SJSA1 (cell line): ENCODE results near the gene HEXD. TPM values are rescaled to one million over a fixed set of nuclear protein-coding genes. Genes with fewer than 3 reads are reported as not detected.
"Not testable (repeated sequence)": the region's sequence is repeated elsewhere in the genome, so short reads cannot be mapped to it uniquely, and the experiment has no call there.

Experiments used
- DNase-seq, 2 experiments: peaks; one replicate each; pipeline ENCODE4 v3.0.0-alpha.2; 2015 to 2020; ENCODE audit warnings: low spot score in 2 of 2, low read depth in 1 of 2
- H3K27ac ChIP-seq: fragments of 250-450 bp; sonication (Bioruptor Pico); 2 replicates; pipeline ENCODE4 v1.5.1; 2020; ENCODE audit warnings: mild to moderate bottlenecking, moderate library complexity
- H3K27me3 ChIP-seq: fragments of 250-450 bp; sonication (Bioruptor Pico); replicated peaks from 2 replicates; pipeline ENCODE4 v1.5.1; 2020; ENCODE audit warnings: mild to moderate bottlenecking, moderate library complexity
- H3K36me3 ChIP-seq: fragments of 250-450 bp; sonication (Bioruptor Pico); 2 replicates; pipeline ENCODE4 v1.5.1; 2020; ENCODE audit warnings: mild to moderate bottlenecking
- H3K4me1 ChIP-seq: fragments of 250-450 bp; sonication (Bioruptor Pico); replicated peaks from 2 replicates; pipeline ENCODE4 v1.6.1; 2021; ENCODE audit warnings: mild to moderate bottlenecking
- H3K4me3 ChIP-seq: fragments of 250-450 bp; sonication (Bioruptor Pico); 2 replicates; pipeline ENCODE4 v1.5.1; 2020; ENCODE audit warnings: mild to moderate bottlenecking
- H3K9me3 ChIP-seq: fragments of 250-450 bp; sonication (Bioruptor Pico); replicated peaks from 2 replicates; pipeline ENCODE4 v1.5.1; 2020; ENCODE audit warnings: mild to moderate bottlenecking
- total RNA-seq: library from RNA; depleted of rRNA; stranded (reverse); fragments of >200 nt; shearing (Covaris generic); gene quantifications from 2 replicates; pipeline ENCODE4 v1.2.3, GENCODE V29; 2014; rRNA removed

Gene HEXD
- total RNA-seq, result 16.3 and 21.7 TPM in 2 replicates

DNA sequence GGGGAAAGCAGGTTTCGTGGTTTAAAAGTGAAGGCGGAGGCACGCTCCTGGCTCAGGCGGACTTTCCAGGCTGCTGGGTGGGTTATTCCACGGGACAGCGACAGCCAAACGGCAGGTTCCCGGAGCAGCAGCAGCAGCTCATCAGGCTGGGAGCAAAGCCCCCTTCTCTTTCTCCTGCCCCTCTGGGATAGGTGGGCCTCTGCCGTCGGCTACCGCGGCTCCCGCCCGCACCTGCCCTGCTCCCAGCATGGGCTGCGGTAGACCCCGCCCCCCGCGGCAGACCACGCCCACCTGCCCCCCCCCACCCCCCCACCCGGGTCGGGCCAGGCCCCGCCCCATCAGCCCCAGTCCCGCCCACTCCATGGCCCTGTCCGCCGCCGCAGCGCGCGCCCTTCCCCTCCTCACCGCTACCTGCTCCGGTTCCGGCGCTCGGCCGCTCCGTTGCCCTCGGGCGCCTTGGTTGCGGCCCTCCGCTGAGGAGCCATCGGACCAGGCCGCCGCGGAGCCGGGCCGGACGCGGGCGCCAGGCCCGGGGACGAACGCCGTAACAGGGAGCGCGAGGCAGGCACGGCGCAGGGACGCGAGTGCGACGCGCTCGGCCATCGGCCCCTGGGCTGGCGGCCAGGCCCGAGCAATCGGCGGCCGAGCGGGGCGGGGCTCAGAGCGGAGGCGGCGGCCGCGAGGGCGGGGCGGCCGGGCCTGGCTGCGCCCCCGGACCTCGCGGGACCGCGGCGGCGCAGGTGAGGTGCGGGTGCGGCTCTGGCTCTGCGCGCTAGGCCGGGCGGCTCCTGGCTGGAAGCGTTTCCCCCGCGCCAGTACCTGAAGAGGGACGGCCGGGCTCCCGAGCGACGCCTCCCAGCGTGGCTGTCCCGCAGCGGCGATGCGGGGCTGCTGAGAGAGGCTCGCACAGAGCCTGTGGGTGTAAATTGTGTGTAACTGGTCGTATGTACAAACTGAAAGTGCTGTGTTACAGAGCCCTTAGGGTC is at the start of gene HEXD, which contains the start of gene OGFOD3:
Gene HEXD, plus strand, starts transcription at position 347 of the 986 bp plus-strand sequence. CDS start 1,453 bp downstream, outside the sequence.
Gene OGFOD3, minus strand, starts transcription at position 586 of the 986 bp plus-strand sequence. Its CDS starts 101 bp downstream, at position 485.
- DNase-seq, result peak; percentile 83 to 98
- Histone ChIP-seq H3K27ac (peak within 1 kb of the TSS; percentile 63), H3K27me3 (no peaks in the 10 kb centered on the region), H3K36me3 (peaks cover 46% of the 10 kb centered on the region), H3K4me1 (peaks cover 22% of the 10 kb centered on the region), H3K4me3 (peak within 1 kb of the TSS; percentile 100), H3K9me3 (peaks cover 9% of the 10 kb centered on the region; the same call in 1 of the 2 replicates)

DNA sequence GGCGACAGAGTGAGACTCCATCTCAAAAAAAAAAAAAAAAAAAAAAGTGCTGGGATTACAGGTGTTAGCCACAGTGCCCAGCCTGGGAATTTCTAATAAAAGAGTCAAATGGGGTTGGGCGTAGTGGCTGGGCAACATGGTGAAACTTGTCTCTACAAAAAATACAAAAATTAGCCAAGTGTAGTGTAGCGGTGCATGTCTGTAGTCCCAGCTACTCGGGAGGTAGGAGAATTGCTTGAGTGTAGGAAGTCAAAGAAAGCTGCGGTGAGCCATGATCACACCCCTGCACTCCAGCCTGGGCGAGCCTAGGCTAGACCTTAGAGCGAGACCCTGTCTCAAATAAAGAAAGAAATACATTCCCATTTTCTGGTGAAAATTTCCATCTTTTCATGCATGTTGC is 48.9 kb upstream of the HEXD start:
- Histone ChIP-seq H3K27ac (no peak overlapping the region), H3K36me3 (no peaks in the 10 kb centered on the region), H3K27me3 (peaks cover 47% of the 10 kb centered on the region), H3K4me1 (peaks cover 21% of the 10 kb centered on the region), H3K4me3 (no peak overlapping the region), H3K9me3 (no peaks in the 10 kb centered on the region)
- DNase-seq, result no peak

DNA sequence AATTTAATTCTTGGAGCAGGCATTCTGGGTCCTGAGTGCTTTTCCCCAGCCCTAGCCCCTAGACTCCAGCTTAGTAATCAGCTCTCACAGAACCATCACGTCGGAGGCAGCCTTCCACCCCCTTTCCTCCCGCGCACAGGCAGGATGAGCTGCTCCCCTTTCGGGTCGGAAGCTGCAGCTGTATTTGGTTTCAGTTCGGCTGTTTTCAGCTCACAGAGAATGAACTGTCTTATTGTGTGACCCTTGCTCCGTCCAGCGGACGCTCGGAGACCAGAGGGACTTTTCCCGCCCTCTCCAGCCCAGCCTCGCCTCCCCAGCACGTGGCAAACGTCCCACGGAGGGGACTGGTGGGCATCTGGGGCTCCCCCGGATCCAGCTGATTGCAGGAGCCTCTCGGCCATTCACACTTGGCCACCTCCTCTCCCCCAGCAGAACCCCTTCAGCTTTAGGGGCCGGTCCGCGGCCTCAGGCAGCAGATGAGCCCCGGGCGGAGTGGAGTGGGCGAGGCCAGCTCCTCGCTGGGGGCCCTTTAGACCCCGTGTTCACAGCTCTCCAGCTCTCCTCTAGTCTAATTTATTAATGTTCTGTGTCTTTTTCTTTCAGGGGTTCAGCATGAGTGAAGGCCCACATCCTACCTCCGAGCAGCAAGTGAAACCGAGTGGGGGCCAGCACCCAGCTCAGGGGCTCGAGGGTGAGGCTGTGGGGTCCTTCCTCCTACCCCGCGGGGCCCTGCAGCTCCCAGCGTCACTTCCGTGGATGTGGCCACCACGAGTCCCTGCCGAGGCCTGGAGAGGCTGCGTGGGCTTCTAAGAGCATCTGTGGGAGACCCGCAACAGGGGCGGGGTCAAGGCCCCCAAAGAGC is 47.4 kb upstream of the HEXD start:
- Histone ChIP-seq H3K4me1 (peaks cover 21% of the 10 kb centered on the region), H3K9me3 (no peaks in the 10 kb centered on the region), H3K27me3 (peaks cover 50% of the 10 kb centered on the region), H3K36me3 (no peaks in the 10 kb centered on the region), H3K27ac (no peak overlapping the region), H3K4me3 (no peak overlapping the region)
- no peak for DNase-seq

- H3K36me3 ChIP-seq, result no peaks in the 10 kb centered on the region
- H3K9me3 ChIP-seq, result no peaks in the 10 kb centered on the region
- DNase-seq, result no peak
- H3K4me3 ChIP-seq, result no peak within 1 kb of the TSS
- H3K27me3 ChIP-seq, result peaks cover 56% of the 10 kb centered on the region
- peaks cover 21% of the 10 kb centered on the region for H3K4me1 ChIP-seq
- no peak within 1 kb of the TSS for H3K27ac ChIP-seq
Measured at GRCh38 chr17:82371333-82372248, 46.6 kb upstream of the HEXD start, which contains the start of gene UTS2R. Gene UTS2R, plus strand, starts transcription at chr17:82371765. Its CDS starts 2,560 bp downstream, at chr17:82374325.

DNA sequence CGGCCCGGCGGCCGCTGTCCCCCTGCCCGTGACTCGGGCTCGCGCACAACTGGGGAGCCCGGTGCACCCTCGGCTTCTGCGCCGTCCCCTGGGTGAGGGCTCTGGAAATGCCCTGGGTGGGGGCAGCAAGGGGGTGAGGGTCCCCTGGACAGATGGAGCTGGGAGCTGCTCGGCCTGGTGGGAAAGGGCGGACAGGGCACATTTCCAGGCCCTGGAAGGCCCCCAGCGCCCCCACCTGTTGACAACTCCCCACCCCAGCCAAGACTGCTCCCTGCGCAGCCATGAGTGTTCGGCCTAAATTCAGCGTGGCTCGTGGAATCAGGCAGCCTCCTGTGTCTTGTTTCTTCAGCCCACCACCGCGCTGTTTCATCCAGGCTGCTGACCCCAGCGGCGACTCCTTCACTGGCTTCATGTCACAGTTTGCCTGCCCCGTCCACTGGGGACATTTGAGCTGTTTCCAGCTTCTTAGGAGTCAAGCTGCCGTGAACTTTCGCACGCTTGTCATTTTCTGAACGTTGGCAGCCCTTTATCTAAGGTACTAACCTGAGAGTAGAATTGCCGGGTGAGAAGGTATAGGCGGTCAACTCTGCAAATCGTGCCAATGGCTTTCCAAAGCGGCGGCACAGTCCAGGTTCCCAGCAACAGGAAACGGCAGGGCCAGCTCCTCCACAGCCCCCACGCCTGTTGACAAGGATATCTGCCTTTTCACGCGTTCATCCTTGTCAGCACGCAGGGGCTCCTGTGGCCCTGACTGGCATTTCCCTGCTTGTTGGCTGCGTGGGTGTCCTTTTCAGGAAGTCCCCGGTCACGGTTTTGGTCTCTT is 45.7 kb upstream of the HEXD start:
- Histone ChIP-seq H3K27me3 (peaks cover 56% of the 10 kb centered on the region), H3K36me3 (no peaks in the 10 kb centered on the region), H3K27ac (no peak overlapping the region), H3K4me3 (no peak overlapping the region), H3K4me1 (peaks cover 18% of the 10 kb centered on the region), H3K9me3 (no peaks in the 10 kb centered on the region)
- DNase-seq, result no peak

DNA sequence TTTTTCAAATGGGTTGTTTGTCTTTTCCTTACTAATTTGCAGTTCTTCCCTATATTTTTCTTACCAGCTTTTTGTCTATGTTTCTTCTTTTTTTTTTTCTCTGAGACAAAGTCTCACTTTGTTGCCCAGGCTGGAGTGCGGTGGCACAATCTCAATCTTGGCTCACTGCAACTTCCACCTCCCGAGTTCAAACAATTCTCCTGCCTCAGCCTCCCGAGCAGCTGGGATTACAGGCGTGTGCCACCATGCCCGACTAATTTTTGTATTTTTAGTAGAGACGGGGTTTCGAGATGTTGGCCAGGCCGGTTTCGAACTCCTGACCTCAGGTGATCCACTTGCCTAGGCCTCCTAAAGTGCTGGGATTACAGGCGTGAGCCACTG is 45.1 kb upstream of the HEXD start:
- not testable (repeated sequence) for H3K36me3 ChIP-seq, H3K27ac ChIP-seq, H3K9me3 ChIP-seq, H3K4me3 ChIP-seq, DNase-seq
- H3K27me3 ChIP-seq, result peaks cover 54% of the 10 kb centered on the region
- peaks cover 17% of the 10 kb centered on the region for H3K4me1 ChIP-seq

- peaks cover 17% of the 10 kb centered on the region for H3K4me1 ChIP-seq
- H3K4me3 ChIP-seq, result no peak overlapping the region
- DNase-seq, result no peak
- H3K27ac ChIP-seq, result no peak overlapping the region
- H3K9me3 ChIP-seq, result no peaks in the 10 kb centered on the region
- peaks cover 58% of the 10 kb centered on the region for H3K27me3 ChIP-seq
- no peaks in the 10 kb centered on the region for H3K36me3 ChIP-seq
Measured at GRCh38 chr17:82373731-82374625, 44.2 kb upstream of the HEXD start.

GRCh38 chr17:82374626-82375331 is 43.4 kb upstream of the HEXD start:
- Histone ChIP-seq H3K9me3 (no peaks in the 10 kb centered on the region), H3K4me1 (peaks cover 17% of the 10 kb centered on the region), H3K27me3 (peaks cover 57% of the 10 kb centered on the region), H3K36me3 (no peaks in the 10 kb centered on the region), H3K4me3 (no peak overlapping the region), H3K27ac (no peak overlapping the region)
- no peak for DNase-seq

GRCh38 chr17:82375359-82376041 is 42.6 kb upstream of the HEXD start:
- Histone ChIP-seq H3K9me3 (no peaks in the 10 kb centered on the region), H3K4me3 (no peak overlapping the region), H3K27ac (no peak overlapping the region), H3K4me1 (peaks cover 15% of the 10 kb centered on the region), H3K27me3 (peaks cover 56% of the 10 kb centered on the region), H3K36me3 (no peaks in the 10 kb centered on the region)
- DNase-seq, result no peak

- Histone ChIP-seq H3K9me3 (no peaks in the 10 kb centered on the region), H3K27me3 (peaks cover 54% of the 10 kb centered on the region), H3K4me1 (peaks cover 13% of the 10 kb centered on the region), H3K36me3 (no peaks in the 10 kb centered on the region), H3K4me3 (no peak overlapping the region), H3K27ac (no peak overlapping the region)
- DNase-seq, result no peak
Measured at GRCh38 chr17:82376042-82376730, 42.0 kb upstream of the HEXD start.
